CD4-positive, alpha-beta T cell (primary cell): Measurements from ENCODE around the gene PRRG4. TPM values are rescaled to one million over a fixed set of nuclear protein-coding genes. Genes with fewer than 3 reads are reported as not detected.
"Not testable (repeated sequence)": the region's sequence is repeated elsewhere in the genome, so short reads cannot be mapped to it uniquely, and the experiment has no call there.

Source experiments
- ATAC-seq: fragments of 200-7000 bp; cut with Tn5 transposase; one replicate; pipeline ENCODE4 v1.10.0; 2022; ENCODE audit warnings: mild to moderate bottlenecking; ENCODE audit not compliant: poor library complexity
- CTCF ChIA-PET: fragments of 350-600 bp; sonication (Branson Sonifier 250); formaldehyde crosslinking; loops from one replicate; lab custom pipeline; 2021; ENCODE audit warnings: antibody characterized with exemption, inconsistent platforms; lab: Charles Lee
- POLR2A ChIA-PET: fragments of 350-600 bp; sonication (Branson Sonifier 250); formaldehyde crosslinking; loops from one replicate; lab custom pipeline; 2021; ENCODE audit warnings: antibody characterized with exemption, inconsistent platforms; lab: Charles Lee
- DNase-seq, 14 experiments: peaks; one replicate each; pipeline ENCODE4 v3.0.0-alpha.2; 2013 to 2020; ENCODE audit warnings: mixed read lengths in 2 of 14
- H3K27ac ChIP-seq, 2 donors: one replicate each; pipeline versions ENCODE4 v1.5.1 to v1.7.0; 2013; ENCODE audit warnings: low read length in 2 of 2, low read depth in 1 of 2, mild to moderate bottlenecking in 1 of 2
- H3K27me3 ChIP-seq, 2 experiments: 1 replicate in 1 of 2; 2 replicates in 1 of 2; pipeline versions ENCODE4 v1.6.1 to v1.7.0; 2013; ENCODE audit warnings: low read length in 2 of 2, control low read depth in 1 of 2, mild to moderate bottlenecking in 1 of 2, moderate library complexity in 1 of 2; ENCODE audit not compliant: insufficient read depth in 2 of 2, control insufficient read depth in 1 of 2
- H3K36me3 ChIP-seq: one replicate; pipeline ENCODE4 v1.6.1; 2013; ENCODE audit warnings: low read length, control low read depth; ENCODE audit not compliant: insufficient read depth
- H3K4me1 ChIP-seq: one replicate; pipeline ENCODE4 v1.6.1; 2013; ENCODE audit warnings: low read length, control low read depth; ENCODE audit not compliant: insufficient read depth
- H3K4me3 ChIP-seq: one replicate; pipeline ENCODE4 v1.5.1; 2013; ENCODE audit warnings: mild to moderate bottlenecking, low read length, moderate library complexity
- H3K9me3 ChIP-seq, 2 experiments: 1 replicate in 1 of 2; 2 replicates in 1 of 2; pipeline versions ENCODE4 v1.6.1 to v1.7.0; 2013; ENCODE audit warnings: low read length in 2 of 2, mild to moderate bottlenecking in 2 of 2, control low read depth in 1 of 2, moderate library complexity in 1 of 2; ENCODE audit not compliant: control insufficient read depth in 1 of 2, insufficient read depth in 1 of 2
- H3K27ac Mint-ChIP-seq: one replicate; pipeline ENCODE4 v1.8.0; 2020; ENCODE audit warnings: mixed read lengths
- H3K27me3 Mint-ChIP-seq: one replicate; pipeline ENCODE4 v1.8.0; 2021; ENCODE audit warnings: mixed read lengths
- H3K36me3 Mint-ChIP-seq: one replicate; pipeline ENCODE4 v1.8.0; 2021; ENCODE audit warnings: low read depth, mixed read lengths
- H3K4me1 Mint-ChIP-seq: one replicate; pipeline ENCODE4 v1.8.0; 2021; ENCODE audit warnings: low read depth, mixed read lengths
- H3K4me3 Mint-ChIP-seq: one replicate; pipeline ENCODE4 v1.8.0; 2020; ENCODE audit warnings: mild to moderate bottlenecking, mixed read lengths
- H3K9me3 Mint-ChIP-seq: one replicate; pipeline ENCODE4 v1.8.0; 2020; ENCODE audit warnings: mixed read lengths
- CTCF ChIP-seq: fragments of 200-600 bp; IDR thresholded peaks from one replicate; pipeline ENCODE4 v1.8.0; 2022; ENCODE audit warnings: antibody characterized with exemption, mild to moderate bottlenecking
- intact Hi-C, 2 experiments: fragments of 100-400 bp; cut with DNase I in 1 of 2; cut with micrococcal nuclease in 1 of 2; formaldehyde crosslinking; loops; one replicate each; pipeline versions ENCODE4 v1.15.1 to v1.9.0; 2023 to 2025; cut with DNase I, micrococcal nuclease
- total RNA-seq, 174 experiments: library from RNA in 2 of 174; stranded (reverse) in 2 of 174; gene quantifications; one replicate each; pipeline ENCODE4 v1.2.3 and lab custom pipeline; 2021 to 2026

PRRG4 gene
- total RNA-seq, 2 experiments from 2014 or later, result 0.05 TPM; not detected in 1

DNA sequence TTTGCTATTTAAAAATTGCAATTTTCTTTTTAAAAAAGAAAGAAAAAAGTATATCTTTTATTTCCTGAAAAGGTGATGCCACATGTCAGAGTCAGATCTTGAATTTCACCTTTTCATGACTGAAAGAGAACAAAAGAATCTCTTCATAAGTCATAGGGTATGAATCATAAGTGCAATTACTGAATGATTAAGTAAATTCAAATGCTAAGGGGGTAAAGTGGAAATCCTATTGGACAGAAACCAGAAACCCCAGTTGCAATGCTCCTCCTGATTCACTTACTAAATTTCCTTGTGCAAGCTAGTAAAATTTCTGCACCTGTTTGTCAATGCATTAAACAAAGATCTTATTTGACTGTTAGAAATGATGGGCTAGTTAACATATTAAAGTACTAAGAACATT, 8.2 kb upstream of the PRRG4 start:
- DNase-seq, result no peak
- H3K27me3 ChIP-seq, result no peaks in the 10 kb centered on the region
- no peak overlapping the region for H3K27ac Mint-ChIP-seq
- H3K9me3 Mint-ChIP-seq, result peaks cover 2% of the 10 kb centered on the region
- CTCF ChIA-PET, result no interaction called here
- no peak overlapping the region for H3K27ac ChIP-seq
- H3K4me3 ChIP-seq, result no peak overlapping the region
- H3K36me3 ChIP-seq, result no peaks in the 10 kb centered on the region
- peaks cover 13% of the 10 kb centered on the region for H3K27me3 Mint-ChIP-seq
- H3K36me3 Mint-ChIP-seq, result no peaks in the 10 kb centered on the region
- TF ChIP-seq CTCF, result no peak
- no peak for ATAC-seq
- no peaks in the 10 kb centered on the region for H3K4me1 Mint-ChIP-seq
- no peaks in the 10 kb centered on the region for H3K4me1 ChIP-seq
- peaks cover 0 to 4% of the 10 kb centered on the region in 2 experiments for H3K9me3 ChIP-seq
- POLR2A ChIA-PET, result no interaction called here
- intact Hi-C loops, result no loop called here
- no peak overlapping the region for H3K4me3 Mint-ChIP-seq

DNA sequence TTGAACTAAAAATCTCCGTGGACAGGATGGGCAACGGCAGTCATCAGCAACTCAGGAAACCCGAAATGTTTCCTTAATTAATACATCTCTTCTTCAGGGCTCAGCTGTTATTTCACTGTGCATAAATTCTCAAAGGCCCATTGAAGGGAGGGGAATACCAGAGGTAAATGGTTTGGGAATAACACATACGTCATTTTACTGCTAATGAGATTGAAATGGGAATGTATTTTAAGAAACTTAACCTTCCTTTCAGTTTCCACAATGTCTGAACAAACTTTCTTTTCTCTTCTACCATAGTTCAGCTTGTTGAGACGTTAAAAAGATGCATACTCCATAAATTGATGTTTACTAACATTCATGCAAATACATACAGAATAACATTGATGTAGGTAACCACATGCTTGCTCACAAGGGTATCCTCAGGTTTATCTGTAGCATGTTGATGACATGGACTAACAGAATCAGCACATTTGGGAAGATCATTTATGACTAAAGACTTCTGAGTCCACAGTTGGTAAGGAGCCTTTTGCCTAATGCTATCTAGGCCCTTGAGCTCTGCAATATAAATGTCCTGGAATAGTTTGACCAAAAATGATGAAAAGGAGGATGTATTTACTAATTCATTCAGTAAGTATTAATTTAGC, 7.7 kb upstream of the PRRG4 start:
- no peaks in the 10 kb centered on the region for H3K4me1 Mint-ChIP-seq
- POLR2A ChIA-PET, result no interaction called here
- Histone ChIP-seq H3K9me3 (peaks cover 0 to 4% of the 10 kb centered on the region in 2 experiments), H3K4me3 (no peak overlapping the region), H3K27me3 (no peaks in the 10 kb centered on the region), H3K4me1 (no peaks in the 10 kb centered on the region), H3K36me3 (no peaks in the 10 kb centered on the region), H3K27ac (no peak overlapping the region)
- DNase-seq, result no peak
- no peaks in the 10 kb centered on the region for H3K36me3 Mint-ChIP-seq
- TF ChIP-seq CTCF, result no peak
- CTCF ChIA-PET, result no interaction called here
- no peak overlapping the region for H3K4me3 Mint-ChIP-seq
- peaks cover 13% of the 10 kb centered on the region for H3K27me3 Mint-ChIP-seq
- intact Hi-C loops, result no loop called here
- peaks cover 2% of the 10 kb centered on the region for H3K9me3 Mint-ChIP-seq
- no peak overlapping the region for H3K27ac Mint-ChIP-seq
- no peak for ATAC-seq

DNA sequence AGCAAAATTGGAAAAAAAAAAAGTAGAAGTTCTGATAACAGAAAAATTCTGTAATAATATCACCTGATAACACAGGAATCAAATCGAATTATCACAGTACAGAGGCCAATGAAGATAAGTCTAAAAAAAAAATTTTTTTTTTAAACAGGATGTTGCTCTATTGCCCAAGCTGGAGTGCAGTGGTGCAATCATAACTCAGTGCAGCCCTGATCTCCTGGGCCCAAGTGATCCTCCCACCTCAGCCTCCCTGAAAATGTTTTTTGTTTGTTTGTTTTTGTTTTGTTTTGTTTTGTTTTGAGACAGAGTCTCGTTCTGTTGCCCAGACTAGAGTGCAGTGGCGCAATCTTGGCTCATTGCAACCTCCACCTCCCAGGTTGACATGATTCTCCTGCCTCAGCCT, 6.1 kb upstream of the PRRG4 start:
- H3K4me1 ChIP-seq, H3K4me3 Mint-ChIP-seq, H3K4me1 Mint-ChIP-seq, CTCF ChIA-PET, ATAC-seq, H3K27me3 ChIP-seq, intact Hi-C loops, H3K4me3 ChIP-seq, H3K9me3 ChIP-seq, H3K9me3 Mint-ChIP-seq, H3K36me3 ChIP-seq, POLR2A ChIA-PET, H3K27ac Mint-ChIP-seq, H3K36me3 Mint-ChIP-seq, DNase-seq, H3K27ac ChIP-seq: not testable (repeated sequence)
- peaks cover 21% of the 10 kb centered on the region for H3K27me3 Mint-ChIP-seq

GRCh38 chr11:32826113-32826512, 3.6 kb upstream of the PRRG4 start:
- no peak for TF ChIP-seq CTCF
- peaks cover 39% of the 10 kb centered on the region for H3K27me3 Mint-ChIP-seq
- H3K36me3 Mint-ChIP-seq, result no peaks in the 10 kb centered on the region
- Histone ChIP-seq H3K27me3 (peaks cover 7 to 15% of the 10 kb centered on the region in 2 experiments), H3K9me3 (peaks cover 0 to 9% of the 10 kb centered on the region in 2 experiments), H3K36me3 (no peaks in the 10 kb centered on the region), H3K4me1 (peaks cover 11% of the 10 kb centered on the region), H3K4me3 (no peak overlapping the region), H3K27ac (no peak overlapping the region)
- CTCF ChIA-PET, result no interaction called here
- H3K4me1 Mint-ChIP-seq, result peaks cover 12% of the 10 kb centered on the region
- H3K27ac Mint-ChIP-seq, result no peak overlapping the region
- no peak for ATAC-seq
- POLR2A ChIA-PET, result no interaction called here
- no peak for DNase-seq
- H3K9me3 Mint-ChIP-seq, result peaks cover 2% of the 10 kb centered on the region
- intact Hi-C loops, result no loop called here
- no peak overlapping the region for H3K4me3 Mint-ChIP-seq
